ENCODE results near the gene HOXA4. TPM values are rescaled to one million over a fixed set of nuclear protein-coding genes. Genes with fewer than 3 reads are reported as not detected.

The HOXA4 gene
- polyA plus RNA-seq, 1 donor (not counting 4 experiments of a cell fraction or from before 2014, with no cell fraction given), result 1.5 TPM

DNA sequence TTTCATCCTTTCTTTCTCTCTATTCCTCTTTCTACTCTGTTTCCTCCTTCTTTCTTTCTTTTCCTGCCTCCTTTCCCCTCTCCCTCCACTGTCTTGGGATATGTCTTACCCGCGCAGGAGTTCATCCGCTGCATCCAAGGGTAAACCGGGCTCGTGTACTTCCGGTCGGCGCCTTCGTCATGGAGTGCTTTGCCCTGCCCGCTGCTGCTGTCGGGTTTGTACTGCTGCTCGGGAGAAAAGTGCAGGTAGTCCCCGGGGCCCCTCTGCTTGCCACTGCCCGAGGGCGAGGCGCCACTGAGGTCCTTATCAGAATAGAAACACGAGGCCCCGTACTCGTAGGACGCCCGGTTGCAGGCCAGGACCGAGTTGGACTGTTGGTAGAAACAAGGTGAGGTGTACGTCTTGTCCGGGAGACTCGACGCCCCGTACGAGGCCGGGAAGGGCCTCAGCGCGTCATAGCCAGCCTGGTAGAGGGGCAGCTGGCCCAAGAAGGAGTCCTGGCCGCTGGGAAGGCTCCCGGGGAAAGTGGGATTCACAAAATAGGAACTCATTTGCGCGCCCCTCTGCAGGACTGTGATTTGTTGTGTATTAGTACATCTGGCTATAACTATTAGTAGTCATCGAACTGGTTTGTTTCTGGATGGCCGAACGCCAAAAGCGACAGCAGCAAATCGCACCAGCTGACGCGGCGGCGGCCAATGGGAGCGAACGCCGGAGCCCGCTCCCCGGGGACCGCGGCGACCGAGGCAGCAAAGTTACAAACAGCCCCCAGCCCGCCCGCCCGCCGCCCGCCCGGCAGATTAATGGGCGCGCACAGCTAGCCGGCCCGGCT, 16.9 kb upstream of the HOXA4 start, which contains the start of gene HOXA6:
HOXA6 (minus strand) TSS at position 576 of the 832 bp plus-strand sequence; CDS start at position 551, 25 bp downstream.
- FAIRE-seq (no peak), DNase-seq (ENCODE audit: low read depth, low spot score) (no peak)
- no peaks in the 10 kb centered on the region for H3K9me1 ChIP-seq (ENCODE audit: control insufficient read depth, extremely low read depth, insufficient read depth, low read length)
- no peak for TF ChIP-seq EZH2 (IDR thresholded peaks at IDR 0.05; ENCODE audit: low read length)
- TF ChIP-seq, protein P1, sequence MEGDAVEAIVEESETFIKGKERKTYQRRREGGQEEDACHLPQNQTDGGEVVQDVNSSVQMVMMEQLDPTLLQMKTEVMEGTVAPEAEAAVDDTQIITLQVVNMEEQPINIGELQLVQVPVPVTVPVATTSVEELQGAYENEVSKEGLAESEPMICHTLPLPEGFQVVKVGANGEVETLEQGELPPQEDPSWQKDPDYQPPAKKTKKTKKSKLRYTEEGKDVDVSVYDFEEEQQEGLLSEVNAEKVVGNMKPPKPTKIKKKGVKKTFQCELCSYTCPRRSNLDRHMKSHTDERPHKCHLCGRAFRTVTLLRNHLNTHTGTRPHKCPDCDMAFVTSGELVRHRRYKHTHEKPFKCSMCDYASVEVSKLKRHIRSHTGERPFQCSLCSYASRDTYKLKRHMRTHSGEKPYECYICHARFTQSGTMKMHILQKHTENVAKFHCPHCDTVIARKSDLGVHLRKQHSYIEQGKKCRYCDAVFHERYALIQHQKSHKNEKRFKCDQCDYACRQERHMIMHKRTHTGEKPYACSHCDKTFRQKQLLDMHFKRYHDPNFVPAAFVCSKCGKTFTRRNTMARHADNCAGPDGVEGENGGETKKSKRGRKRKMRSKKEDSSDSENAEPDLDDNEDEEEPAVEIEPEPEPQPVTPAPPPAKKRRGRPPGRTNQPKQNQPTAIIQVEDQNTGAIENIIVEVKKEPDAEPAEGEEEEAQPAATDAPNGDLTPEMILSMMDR (optimal IDR thresholded peaks at IDR 0.05 in 1 of 3, IDR thresholded peaks at IDR 0.05 in 1 of 3, conservative IDR thresholded peaks at IDR 0.05 in 1 of 3; ENCODE audit: extremely low read depth in 1 of 3, insufficient read depth in 2 of 3, low read length in 3 of 3), result no peak
- peaks cover 0 to 7% of the 10 kb centered on the region in 2 experiments for H3K36me3 ChIP-seq (ENCODE audit: control insufficient read depth in 2 of 2, extremely low read depth in 1 of 2, insufficient read depth in 2 of 2, low read length in 2 of 2)
- H3K27me3 ChIP-seq (ENCODE audit: control insufficient read depth, extremely low read depth, insufficient read depth, low read length), result no peaks in the 10 kb centered on the region
- H2AFZ ChIP-seq (ENCODE audit: control insufficient read depth, low read length), result peak within 1 kb of the TSS; percentile 46
- H3K9ac ChIP-seq (ENCODE audit: control insufficient read depth, extremely low read depth, insufficient read depth, low read length), result peak within 1 kb of the TSS; percentile 93
- H3K27ac ChIP-seq (ENCODE audit: control insufficient read depth, insufficient read depth, low read length), result peak within 1 kb of the TSS; percentile 87
- H3K4me1 ChIP-seq (ENCODE audit: control insufficient read depth, extremely low read depth, insufficient read depth, low read length), result peaks cover 52% of the 10 kb centered on the region
- no peaks in the 10 kb centered on the region for H3K9me3 ChIP-seq (ENCODE audit: control insufficient read depth, low read depth, low read length)
- no peaks in the 10 kb centered on the region for H4K20me1 ChIP-seq (ENCODE audit: control insufficient read depth, extremely low read depth, insufficient read depth, low read length)
- dilution Hi-C loops (cut with MboI; ENCODE audit: extremely low pct_ligation_motif_present, low sequenced_read_pairs), result no loop called here
- peaks cover 90% of the 10 kb centered on the region for H3K79me2 ChIP-seq (ENCODE audit: control insufficient read depth, insufficient read depth, low read length)
- peak within 1 kb of the TSS; percentile 60 to 83 (median 74) for H3K4me3 ChIP-seq (ENCODE audit: control insufficient read depth in 2 of 3, extremely low read depth in 1 of 3, insufficient read depth in 2 of 3, low read depth in 1 of 3, low read length in 3 of 3)
- H3K4me2 ChIP-seq (ENCODE audit: control insufficient read depth, extremely low read depth, insufficient read depth, low read depth, low read length), result peak within 1 kb of the TSS; percentile 98

DNA sequence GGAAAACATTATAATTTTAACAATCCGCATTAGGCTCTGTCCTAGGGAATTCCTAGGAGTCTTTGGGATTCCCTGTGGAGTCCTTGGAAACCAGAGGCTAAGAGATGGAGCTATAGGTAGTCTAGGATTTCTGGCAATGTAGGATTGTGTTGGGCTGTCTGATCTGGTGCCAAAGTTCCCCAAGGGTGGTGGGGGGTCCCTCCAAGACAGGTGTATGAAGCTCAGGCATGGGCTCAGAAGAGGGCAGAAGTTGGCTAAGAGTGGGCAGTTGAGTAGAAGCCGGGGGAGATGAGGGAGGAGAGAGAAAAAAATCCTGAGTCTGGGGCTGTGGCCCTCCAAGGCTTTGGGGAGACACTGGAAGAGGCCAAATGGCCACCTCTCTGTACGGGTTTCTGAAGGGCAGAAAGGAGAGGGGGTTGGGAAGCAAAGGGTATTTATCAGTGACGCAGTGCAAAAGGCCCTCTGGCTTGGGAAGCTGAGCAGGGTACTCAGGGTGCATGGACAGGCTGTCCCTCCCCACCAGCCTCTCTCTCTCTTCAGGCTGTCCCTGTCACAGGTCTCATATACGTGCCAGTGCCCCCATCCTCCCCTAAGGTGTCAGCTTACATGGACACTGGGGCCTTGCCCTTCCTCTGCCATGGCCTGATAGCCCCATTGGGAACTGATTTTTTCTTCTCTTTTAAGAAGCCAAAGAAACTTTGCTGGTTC, 16.1 kb upstream of the HOXA4 start:
- H3K4me3 ChIP-seq (ENCODE audit: control insufficient read depth in 2 of 3, extremely low read depth in 1 of 3, insufficient read depth in 2 of 3, low read depth in 1 of 3, low read length in 3 of 3), result peak overlapping the region in 2 of 3 experiments; percentile 62 to 74

More for the DNA sequence above, 16.1 kb upstream of the HOXA4 start:
- Histone ChIP-seq H3K9ac (ENCODE audit: control insufficient read depth, extremely low read depth, insufficient read depth, low read length) (peak overlapping the region; percentile 93), H3K9me3 (ENCODE audit: control insufficient read depth, low read depth, low read length) (no peaks in the 10 kb centered on the region), H3K27ac (ENCODE audit: control insufficient read depth, insufficient read depth, low read length) (peak overlapping the region; percentile 87), H3K9me1 (ENCODE audit: control insufficient read depth, extremely low read depth, insufficient read depth, low read length) (no peaks in the 10 kb centered on the region), H3K36me3 (ENCODE audit: control insufficient read depth in 2 of 2, extremely low read depth in 1 of 2, insufficient read depth in 2 of 2, low read length in 2 of 2) (peaks cover 0 to 7% of the 10 kb centered on the region in 2 experiments), H3K27me3 (ENCODE audit: control insufficient read depth, extremely low read depth, insufficient read depth, low read length) (no peaks in the 10 kb centered on the region), H3K4me2 (ENCODE audit: control insufficient read depth, extremely low read depth, insufficient read depth, low read depth, low read length) (peak overlapping the region; percentile 94), H4K20me1 (ENCODE audit: control insufficient read depth, extremely low read depth, insufficient read depth, low read length) (no peaks in the 10 kb centered on the region), H3K79me2 (ENCODE audit: control insufficient read depth, insufficient read depth, low read length) (peaks cover 91% of the 10 kb centered on the region), H3K4me1 (ENCODE audit: control insufficient read depth, extremely low read depth, insufficient read depth, low read length) (peaks cover 47% of the 10 kb centered on the region), H2AFZ (ENCODE audit: control insufficient read depth, low read length) (no peak overlapping the region)
- FAIRE-seq (no peak), DNase-seq (ENCODE audit: low read depth, low spot score) (no peak)
- TF ChIP-seq, protein P1 (optimal IDR thresholded peaks at IDR 0.05 in 1 of 3, IDR thresholded peaks at IDR 0.05 in 1 of 3, conservative IDR thresholded peaks at IDR 0.05 in 1 of 3; ENCODE audit: extremely low read depth in 1 of 3, insufficient read depth in 2 of 3, low read length in 3 of 3), result no peak
- TF ChIP-seq EZH2 (IDR thresholded peaks at IDR 0.05; ENCODE audit: low read length), result no peak
- dilution Hi-C loops (cut with MboI; ENCODE audit: extremely low pct_ligation_motif_present, low sequenced_read_pairs), result no loop called here
